Retina (tissue), 1 donor: Measurements from ENCODE around the gene ERAL1.
"Not testable (repeated sequence)": the region's sequence is repeated elsewhere in the genome, so short reads cannot be mapped to it uniquely, and the experiment has no call there.

Experiments used
- DNase-seq: peaks from one replicate; pipeline ENCODE4 v3.0.0-alpha.2; 2016

ERAL1 gene

DNA sequence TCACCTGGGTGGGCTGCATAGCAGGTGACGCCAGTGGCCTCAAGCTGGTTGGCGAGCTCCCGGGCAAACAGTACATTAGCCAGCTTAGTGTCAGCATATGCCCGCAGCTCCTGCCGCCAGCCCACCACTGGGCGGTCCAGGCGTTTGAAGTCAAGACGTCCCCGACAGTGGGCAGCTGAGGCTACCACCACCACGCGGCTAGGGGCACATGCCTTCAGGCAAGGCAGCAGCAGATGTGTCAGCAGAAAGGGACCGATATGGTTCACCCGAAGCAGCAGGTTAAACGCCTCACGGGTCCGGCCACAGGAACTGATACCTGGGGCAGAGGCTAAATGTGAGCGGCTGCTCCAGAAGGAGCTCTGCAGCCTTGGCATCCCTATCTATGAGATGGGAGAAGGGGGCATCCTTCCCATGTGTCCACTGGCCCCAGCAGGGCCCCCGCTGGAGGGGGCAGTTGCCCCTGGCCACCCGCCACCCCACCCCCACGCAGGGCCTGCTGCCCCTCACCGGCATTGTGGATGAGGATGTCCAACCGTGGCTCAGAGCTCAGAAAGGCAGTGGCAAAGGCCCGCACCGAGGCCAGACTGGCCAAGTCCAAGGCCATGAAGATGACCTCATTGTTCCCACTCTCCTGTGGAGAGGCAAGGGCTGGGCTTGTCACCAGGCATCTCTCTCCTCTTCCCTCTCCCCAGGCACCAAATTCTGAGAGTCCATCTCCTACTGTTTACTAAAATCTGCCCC is 46.3 kb downstream of the ERAL1 start:
- no peak for DNase-seq

DNA sequence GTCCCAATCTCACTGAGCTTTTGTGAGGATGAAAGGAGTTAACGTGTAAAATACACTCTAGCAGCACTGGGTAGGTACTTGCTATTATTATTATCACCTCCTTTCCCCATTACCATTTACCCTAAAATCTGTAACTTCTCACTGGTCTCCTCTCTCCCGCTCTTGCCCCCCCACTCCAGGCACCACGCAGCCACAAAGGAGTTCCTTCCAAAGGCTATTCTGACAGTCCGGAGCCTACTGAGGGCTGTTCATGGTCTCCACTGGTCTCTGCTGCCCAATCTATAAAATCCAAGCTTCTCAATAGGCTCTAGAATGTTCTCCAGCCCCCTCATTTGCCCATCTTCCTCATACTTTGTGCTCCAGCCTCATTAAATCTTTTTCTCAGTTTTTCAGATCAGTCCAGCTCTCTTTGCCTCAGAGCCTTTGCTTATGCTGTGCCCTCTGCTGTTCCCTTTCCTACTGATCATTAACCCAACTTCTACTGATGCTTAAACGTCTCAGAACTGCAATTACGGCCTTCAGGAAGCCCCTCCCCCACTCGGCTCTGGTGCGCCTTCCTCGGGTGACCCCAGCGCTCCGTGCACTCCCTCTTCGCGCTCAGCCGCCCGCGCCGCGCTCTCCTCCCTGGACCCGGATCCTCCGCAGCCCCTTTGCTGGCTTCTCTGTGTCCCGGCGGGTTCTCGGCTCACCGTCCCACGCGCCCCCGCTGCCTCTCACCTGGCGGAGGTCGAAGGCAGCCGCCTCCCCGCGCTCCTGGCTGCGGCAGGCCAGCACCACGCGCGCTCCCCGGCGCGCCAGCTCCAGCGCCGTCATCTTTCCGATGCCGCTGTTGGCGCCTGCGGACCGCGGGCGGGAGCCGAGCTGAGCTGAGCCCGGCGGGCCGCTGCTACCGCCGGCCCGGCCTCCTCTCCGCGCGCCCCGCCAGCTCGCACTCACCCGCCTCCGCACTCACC is 47.3 kb downstream of the ERAL1 start:
- peak; percentile 90 for DNase-seq

GRCh38 chr17:28902819-28903545 is 48.2 kb downstream of the ERAL1 start, which contains the start of gene DHRS13:
Gene DHRS13 (minus strand): TSS chr17:28903079. CDS start chr17:28902944, 135 bp downstream.
- peak; percentile 95 for DNase-seq

GRCh38 chr17:28903546-28903841 is 48.7 kb downstream of the ERAL1 start:
- not testable (repeated sequence) for DNase-seq

DNA sequence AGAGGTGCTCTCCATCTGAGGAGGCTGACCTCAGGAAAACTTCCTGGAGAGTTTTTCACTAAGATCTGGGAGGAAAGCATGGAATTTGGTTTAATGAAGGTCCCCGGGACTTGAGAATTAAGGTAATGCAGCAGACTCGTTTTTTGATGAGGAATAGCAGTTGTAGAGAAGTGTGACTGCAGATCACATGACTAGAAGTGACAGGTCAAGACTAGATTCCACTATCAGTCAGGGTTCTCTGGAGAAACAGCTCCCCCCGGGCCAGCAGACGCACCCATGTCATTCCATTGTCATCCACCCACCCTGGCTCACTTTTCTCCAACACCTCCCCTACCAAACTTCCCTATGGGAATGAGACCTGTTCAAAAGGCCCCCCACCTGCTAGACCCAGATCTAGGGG is 50.0 kb downstream of the ERAL1 start:
- DNase-seq: no peak

GRCh38 chr17:28906276-28906675 is 51.5 kb downstream of the ERAL1 start:
- no peak for DNase-seq

DNA sequence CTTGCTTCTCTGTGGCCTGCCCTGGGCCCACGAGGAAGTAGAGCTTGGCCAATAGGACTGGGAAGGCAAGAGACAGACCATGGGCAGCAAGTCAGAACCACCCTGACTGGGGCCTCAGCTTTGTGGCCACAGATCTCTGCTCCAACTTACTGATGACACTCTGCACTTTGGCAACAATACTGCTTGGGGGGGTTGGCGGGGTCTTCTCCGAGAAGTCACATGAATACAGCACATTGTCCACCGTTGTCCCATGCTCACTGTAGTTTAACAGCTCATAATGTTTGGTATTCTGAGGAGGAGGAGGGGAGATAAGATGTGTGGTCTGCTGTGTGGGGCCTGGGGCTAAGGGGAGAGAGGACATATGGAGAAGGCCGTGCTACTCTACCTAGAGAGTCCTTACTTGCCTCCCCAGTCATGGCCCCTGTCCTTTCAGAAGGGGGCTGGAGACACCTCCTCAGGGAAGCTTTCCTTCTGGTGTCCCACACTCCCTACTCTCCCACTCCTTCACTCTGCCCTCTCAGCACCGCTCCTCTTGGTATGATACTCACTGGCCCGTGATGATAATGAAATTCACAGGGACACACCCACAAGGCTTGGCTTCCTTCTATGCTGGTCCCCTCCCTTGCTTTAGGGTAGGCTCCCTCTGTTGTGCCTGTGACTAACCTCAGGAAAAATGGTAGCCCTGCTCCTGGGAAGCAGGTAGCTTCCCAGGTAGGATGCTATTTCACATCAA is 52.1 kb downstream of the ERAL1 start:
- DNase-seq: no peak

GRCh38 chr17:28907709-28908475 is 53.1 kb downstream of the ERAL1 start:
- no peak for DNase-seq

- DNase-seq: no peak
Measured at GRCh38 chr17:28908640-28909167, 53.9 kb downstream of the ERAL1 start.

DNA sequence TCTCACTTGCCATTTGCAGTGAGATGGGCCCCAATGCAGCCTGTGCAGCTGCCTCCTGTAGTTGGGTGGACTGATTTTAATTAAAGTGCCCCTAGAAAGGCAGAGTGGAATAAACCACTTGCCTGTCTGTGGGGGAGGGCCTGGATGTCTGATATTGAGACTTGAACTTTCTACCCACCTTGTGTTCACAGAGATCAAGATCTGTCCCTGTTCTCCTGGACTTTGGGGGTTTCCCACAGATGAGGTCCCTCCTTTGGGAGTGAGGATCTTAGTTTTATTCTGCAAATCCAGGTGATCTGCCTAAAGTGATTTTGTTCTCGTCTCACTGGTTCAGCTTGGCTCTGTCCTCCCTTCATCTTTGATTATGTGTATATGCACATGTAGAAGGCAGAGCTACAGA is 55.7 kb downstream of the ERAL1 start:
- DNase-seq: no peak
